22Rv1 (cell line): ENCODE results near the gene FBXL7.

ENCODE experiments used
- H3K27ac ChIP-seq: fragments of 450-650 bp; 2 replicates; pipeline ENCODE4 v1.5.1; 2017
- ZFX ChIP-seq: fragments of 450-650 bp; IDR thresholded peaks from 2 replicates; pipeline ENCODE4 v1.6.1; 2017; ENCODE audit warnings: antibody characterized with exemption, borderline replicate concordance
- TF ChIP-seq, protein P1 (sequence below): fragments of 450-650 bp; IDR thresholded peaks from 2 replicates; pipeline ENCODE4 v1.5.1; 2017; ENCODE audit warnings: mild to moderate bottlenecking

FBXL7 gene

DNA sequence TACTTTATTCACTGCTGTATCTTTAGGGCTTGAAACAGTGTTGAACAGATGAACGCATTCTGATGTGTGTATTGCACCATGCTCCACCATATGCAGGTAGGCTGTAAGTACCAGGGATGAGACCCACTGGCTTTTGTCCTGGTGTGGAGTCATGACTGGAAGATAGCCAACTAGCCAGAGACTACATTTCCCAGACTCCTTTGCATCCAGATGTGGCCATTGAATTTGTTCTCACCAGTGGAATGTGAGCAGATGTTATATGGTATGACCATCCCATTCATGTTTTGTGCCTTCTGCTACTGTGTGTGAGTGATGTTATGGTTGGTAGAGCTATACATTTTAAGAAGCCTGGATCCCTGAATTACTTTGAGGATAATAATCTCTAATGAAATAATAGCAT lies 7.4 kb upstream of the FBXL7 start:
- no peak for TF ChIP-seq ZFX
- TF ChIP-seq, protein P1, sequence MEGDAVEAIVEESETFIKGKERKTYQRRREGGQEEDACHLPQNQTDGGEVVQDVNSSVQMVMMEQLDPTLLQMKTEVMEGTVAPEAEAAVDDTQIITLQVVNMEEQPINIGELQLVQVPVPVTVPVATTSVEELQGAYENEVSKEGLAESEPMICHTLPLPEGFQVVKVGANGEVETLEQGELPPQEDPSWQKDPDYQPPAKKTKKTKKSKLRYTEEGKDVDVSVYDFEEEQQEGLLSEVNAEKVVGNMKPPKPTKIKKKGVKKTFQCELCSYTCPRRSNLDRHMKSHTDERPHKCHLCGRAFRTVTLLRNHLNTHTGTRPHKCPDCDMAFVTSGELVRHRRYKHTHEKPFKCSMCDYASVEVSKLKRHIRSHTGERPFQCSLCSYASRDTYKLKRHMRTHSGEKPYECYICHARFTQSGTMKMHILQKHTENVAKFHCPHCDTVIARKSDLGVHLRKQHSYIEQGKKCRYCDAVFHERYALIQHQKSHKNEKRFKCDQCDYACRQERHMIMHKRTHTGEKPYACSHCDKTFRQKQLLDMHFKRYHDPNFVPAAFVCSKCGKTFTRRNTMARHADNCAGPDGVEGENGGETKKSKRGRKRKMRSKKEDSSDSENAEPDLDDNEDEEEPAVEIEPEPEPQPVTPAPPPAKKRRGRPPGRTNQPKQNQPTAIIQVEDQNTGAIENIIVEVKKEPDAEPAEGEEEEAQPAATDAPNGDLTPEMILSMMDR = no peak
- H3K27ac ChIP-seq = no peak overlapping the region

DNA sequence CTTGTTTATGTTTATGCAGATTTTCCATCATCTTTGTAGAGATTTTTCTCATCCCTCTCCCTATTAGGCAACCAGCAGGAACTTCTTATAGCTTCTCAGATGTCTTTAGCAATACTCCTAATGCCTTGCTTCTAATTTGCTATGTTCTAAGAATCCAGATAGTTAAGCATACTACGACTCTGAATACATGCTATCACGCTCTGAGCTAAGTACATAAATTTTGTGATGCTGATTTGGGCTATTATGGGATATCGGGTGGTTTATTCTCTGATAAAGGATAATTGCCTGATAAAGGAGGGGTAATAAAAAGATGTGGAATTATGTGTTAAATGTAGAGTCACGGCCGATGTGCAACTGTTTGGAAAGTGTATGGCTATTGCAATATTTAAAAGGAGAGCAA lies 6.5 kb upstream of the FBXL7 start:
- no peak for TF ChIP-seq ZFX
- TF ChIP-seq, protein P1 = no peak
- no peak overlapping the region for H3K27ac ChIP-seq

DNA sequence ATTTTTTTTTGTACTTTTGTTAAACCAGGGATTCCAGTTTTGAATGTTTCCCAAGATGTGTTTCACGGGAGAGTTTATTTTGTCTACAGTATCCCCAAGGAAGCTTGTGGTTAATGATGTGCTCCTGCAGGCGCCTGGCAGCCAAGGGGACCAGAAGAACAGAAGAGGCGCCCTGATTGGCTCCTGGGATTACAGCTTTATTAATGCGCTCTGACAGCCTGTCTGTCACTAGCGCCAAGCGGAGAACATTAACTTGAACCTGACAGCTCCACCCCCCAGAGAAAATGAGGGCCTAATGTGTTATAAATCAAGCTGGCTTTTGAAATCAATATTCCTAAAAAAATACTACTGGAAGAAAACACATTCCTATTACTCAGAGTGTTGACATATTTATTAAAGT lies 5.0 kb upstream of the FBXL7 start:
- no peak overlapping the region for H3K27ac ChIP-seq
- TF ChIP-seq, protein P1 = no peak
- TF ChIP-seq ZFX = no peak

DNA sequence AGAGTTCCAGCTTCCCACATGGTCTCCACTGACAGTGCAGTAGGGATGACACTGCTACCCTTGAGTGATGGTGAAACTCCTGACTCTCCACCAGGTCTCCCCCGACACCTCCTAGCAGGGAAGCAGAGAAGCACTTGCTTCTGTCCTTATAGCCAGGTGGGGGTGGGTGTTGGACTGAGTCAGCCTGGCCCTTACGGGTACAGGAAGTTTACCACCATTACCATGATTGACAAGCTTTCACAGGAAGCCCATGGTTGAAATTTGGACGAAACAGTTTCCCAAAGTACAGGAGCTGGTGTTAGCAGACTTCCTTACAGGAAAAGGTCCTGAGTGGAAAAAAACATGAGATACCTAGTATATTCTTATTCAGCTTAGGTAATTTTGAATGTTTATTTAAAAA lies 3.1 kb upstream of the FBXL7 start:
- TF ChIP-seq ZFX = no peak
- TF ChIP-seq, protein P1 = no peak
- no peak overlapping the region for H3K27ac ChIP-seq

DNA sequence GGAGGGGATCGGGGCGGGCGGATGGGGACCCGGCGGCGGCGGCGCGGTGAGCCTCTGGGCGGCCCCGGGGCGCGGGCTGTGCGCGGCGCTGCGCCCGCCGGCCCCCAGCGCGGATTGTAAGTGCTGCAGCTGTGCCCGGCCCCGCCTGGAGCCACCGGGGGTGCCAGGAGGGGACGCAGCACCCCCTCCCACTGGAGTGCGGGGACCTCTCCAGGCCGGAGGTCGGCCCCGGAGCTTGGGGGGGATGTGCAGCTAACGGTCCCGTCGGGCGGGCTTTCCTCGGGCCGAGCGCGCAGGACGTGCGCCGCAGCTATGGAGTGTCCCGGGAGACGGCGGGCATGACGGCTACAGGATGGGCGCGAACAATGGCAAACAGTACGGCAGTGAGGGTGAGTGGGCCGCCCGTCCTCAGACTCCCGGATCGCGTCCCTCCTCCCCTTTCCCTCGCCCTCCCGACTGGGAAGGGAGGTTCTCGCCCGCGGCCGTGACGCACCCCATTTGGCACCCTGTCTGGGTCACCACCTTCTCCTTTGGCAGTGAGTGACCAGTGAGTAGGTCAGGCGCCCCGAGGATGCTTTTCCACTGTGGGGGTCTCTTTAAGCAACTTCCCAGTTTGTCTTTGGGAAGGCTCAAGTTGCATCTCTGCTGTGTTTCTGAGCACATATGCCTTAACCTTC lies 483 bp downstream of the FBXL7 start:
- no peak for TF ChIP-seq ZFX
- TF ChIP-seq, protein P1 = 0 out of 2 replicates have a peak, but pooled peaks have one; percentile 11
- no peak overlapping the region for H3K27ac ChIP-seq

DNA sequence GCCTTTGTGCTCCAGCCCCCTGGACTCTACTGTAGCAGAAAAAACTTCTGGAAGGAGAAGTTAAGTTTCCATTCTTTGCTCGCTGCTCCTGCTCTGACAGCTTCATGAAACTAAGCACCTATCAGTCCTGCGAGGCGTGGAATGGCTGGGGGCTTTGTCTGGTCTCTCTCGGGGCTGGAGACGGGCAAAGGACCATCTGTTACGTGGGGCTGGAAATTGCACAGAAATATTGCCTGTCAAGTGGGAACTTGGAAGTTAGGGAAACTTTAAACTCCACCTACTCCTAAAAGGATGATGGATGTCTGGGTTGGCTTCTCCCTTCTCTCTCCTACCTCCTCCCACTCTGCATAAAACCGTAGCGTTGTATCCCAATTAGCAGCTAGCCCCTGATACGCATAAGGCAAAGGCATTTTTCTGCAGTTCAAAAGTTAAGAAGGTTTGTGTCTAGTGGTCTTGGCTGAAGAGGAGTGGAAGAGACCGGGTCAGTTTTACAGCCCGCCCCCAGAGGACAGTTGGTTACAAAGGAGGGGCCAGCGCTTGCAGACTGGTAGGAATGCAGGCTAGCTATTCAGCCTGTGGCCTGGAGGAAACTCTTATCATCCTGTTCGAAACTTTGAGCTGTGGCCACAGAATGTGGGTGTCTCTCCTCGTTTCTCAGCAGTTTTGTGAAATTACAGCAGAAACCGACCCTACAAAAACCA lies 1.3 kb downstream of the FBXL7 start:
- no peak overlapping the region for H3K27ac ChIP-seq
- TF ChIP-seq, protein P1 = no peak
- TF ChIP-seq ZFX = no peak

DNA sequence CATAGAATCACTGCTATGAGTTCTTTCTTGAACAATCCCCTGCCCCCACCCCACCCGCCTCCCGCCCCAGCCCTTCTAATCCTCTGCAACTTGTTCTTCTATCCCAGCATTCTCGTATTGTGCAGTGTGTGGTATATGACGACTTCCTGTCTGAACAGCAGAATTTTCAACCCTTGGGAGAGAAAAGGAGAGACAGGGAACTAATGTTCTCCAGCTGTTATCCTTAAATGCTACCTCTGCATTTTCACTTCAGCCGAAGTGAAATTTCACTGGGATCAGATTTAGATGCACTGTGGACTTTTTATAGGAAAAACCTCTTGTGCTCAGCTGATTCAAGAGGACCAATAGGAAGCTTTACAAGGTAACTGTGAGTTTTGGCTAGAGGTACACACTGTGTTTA lies 2.2 kb downstream of the FBXL7 start:
- TF ChIP-seq, protein P1 = no peak
- TF ChIP-seq ZFX = no peak
- no peak overlapping the region for H3K27ac ChIP-seq
